Activated CD4-positive, alpha-beta T cell treated with anti-CD3 and anti-CD28 coated beads for 24 hours (primary cell): ENCODE results near the gene ZNF462.

Source experiments
- DNase-seq, 2 donors: peaks; one replicate each; pipeline ENCODE4 v3.0.0-alpha.2; 2020; ENCODE audit warnings: low read depth in 2 of 2

The ZNF462 gene

GRCh38 chr9:106927916-106928315, 65.0 kb downstream of the ZNF462 start:
- no peak for DNase-seq

DNA sequence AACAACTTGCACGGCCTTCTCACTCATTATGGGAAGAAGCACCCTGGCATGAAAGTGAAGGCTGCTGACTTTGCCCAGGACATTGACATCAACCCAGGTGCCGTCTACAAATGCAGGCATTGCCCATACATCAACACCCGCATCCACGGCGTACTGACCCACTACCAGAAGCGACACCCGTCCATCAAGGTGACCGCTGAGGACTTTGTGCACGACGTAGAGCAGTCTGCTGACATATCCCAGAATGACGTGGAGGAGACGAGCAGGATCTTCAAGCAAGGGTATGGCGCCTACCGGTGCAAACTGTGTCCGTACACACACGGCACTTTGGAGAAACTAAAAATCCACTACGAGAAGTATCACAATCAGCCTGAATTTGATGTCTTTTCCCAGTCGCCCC, 65.4 kb downstream of the ZNF462 start:
- no peak for DNase-seq

- DNase-seq = no peak
Observed at GRCh38 chr9:106929471-106930177, 66.7 kb downstream of the ZNF462 start.

DNA sequence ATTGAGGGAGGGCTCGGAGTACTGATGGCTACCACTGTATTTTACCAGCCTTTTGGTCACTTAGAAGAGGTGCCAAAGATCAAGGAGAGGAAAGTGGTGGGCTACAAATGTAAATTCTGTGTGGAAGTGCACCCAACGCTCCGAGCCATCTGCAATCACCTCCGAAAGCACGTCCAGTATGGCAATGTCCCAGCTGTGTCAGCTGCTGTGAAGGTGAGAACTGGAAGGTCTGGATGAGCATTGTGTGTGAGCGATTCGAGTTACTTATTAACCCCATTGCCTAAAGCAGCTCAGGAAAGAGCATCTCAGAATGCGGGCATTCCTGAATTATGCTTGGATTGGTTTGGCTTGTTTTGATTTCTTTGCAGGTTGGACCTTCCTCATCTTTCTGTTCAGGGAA, 67.5 kb downstream of the ZNF462 start:
- DNase-seq = no peak

DNA sequence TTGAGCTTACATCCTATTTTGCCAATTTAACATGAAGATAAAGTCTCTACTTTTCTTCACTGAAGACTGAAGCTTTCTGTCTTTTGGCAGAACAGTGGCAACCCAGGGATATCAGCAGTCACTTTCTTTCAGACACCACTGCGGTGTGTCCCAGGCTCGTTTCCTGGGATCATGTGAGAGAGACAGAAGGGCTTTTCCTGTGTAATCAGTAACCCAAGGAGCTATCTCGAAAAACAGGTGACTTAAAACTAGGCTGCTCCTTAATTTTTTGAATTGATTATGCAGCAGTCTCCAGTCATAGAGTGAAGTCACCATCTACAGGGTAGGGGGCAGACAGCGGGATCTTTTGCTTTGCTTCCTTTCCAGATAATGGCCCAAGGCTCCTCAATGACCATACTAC, 68.5 kb downstream of the ZNF462 start:
- no peak for DNase-seq

DNA sequence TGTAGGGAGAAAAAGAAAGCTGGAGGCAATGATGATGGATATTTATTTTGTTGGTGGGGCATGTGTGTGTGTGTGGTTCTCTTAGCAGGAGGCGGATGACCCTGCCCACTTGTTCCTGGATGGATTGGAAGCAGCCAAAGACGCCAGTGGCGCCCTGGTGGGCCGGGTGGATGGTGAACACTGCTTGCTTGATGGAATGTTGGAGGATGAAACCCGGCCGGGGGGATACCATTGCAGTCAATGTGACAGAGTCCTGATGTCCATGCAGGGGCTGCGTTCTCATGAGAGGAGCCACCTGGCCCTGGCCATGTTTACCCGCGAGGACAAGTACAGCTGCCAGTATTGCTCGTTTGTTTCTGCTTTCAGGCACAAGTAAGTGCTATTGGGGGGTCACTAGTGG, 69.2 kb downstream of the ZNF462 start:
- DNase-seq = no peak

DNA sequence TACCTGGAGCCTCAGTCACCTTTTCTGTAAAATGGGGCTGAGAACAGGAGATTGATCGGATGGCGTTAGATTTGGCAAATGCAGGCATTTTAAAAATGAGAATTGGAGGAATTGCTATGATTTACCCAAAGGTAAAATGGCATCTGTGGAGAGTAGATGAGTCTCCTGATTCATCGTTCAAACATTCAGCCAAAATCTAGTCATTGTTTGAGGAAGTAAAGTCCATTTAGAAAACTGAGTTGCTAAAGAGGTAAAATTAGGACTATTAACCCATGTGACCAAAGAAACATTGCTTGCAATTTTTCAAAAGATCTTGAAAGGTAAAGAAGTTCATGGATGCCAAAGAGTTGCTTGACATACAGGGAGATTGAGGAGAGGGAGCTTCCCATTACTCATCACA, 69.7 kb downstream of the ZNF462 start:
- no peak for DNase-seq

DNA sequence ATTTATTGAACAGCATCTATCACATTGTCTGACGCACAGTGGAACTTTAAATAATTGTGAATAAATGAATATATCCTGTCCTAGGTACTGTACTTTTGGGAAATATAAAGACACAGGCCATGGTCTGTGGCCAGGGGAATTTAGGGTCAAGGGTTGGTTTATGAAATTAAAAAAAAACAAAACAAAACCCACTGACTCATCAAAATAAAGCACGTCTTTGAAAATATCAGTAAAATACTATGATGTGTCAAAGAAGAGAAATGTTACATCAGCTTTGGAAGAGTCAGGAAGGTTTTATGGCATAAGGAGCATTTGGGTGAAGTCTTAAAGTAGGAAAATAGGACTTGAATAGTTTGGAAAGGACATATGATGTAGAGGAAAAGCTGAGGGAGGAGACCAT, 70.5 kb downstream of the ZNF462 start:
- DNase-seq = no peak

- no peak for DNase-seq
Observed at GRCh38 chr9:106934442-106935238, 71.7 kb downstream of the ZNF462 start.

- DNase-seq = no peak
Observed at GRCh38 chr9:106936680-106937079, 73.7 kb downstream of the ZNF462 start.

GRCh38 chr9:106941916-106942315, 79.0 kb downstream of the ZNF462 start:
- DNase-seq = no peak

DNA sequence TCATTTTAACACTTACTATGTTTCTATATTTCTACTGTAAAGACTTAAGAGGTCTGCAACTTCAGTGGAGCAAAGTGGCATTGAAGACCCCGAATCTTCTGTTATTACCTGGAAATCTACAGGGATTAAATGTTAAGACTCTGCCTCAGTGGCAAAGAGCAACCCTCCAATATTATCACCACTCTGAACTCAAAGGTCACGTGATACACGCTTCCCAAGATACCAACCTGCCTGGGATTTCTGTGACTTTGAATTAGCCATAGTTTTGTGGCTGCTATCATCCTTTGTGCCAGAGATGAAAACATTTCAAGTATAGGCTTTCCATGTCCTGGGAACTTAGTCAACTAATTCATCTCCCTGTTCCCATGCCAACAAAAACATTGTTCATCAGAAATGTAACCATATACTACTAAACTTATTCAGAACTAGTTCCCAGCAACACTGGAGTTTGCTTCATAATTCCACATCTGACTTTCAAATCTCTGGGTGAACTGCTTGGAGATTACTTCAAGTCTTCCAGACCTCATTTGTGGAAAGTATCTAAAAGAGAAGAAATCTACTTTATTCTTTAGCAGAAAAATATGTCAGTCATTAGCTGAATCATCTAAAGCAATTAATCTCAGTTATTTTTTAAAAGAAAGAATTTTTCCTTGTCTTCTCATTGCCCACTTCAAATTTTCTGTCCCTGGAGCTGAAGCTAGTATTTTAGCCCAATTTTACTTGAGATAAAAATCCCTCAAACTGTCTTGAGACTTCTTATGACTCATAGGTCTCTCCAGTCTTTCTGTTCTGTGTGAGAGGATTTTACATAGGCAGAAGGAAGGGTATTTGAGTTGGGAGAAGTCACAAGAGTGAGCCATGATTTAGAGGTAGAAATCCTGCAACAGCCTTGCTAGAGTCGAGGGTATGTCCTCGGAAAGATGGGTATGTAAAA, 83.0 kb downstream of the ZNF462 start:
- no peak for DNase-seq

GRCh38 chr9:106947106-106947900, 84.3 kb downstream of the ZNF462 start:
- no peak for DNase-seq

GRCh38 chr9:106953174-106953573, 90.2 kb downstream of the ZNF462 start:
- DNase-seq = no peak

GRCh38 chr9:106954558-106954957, 91.6 kb downstream of the ZNF462 start:
- DNase-seq = no peak

DNA sequence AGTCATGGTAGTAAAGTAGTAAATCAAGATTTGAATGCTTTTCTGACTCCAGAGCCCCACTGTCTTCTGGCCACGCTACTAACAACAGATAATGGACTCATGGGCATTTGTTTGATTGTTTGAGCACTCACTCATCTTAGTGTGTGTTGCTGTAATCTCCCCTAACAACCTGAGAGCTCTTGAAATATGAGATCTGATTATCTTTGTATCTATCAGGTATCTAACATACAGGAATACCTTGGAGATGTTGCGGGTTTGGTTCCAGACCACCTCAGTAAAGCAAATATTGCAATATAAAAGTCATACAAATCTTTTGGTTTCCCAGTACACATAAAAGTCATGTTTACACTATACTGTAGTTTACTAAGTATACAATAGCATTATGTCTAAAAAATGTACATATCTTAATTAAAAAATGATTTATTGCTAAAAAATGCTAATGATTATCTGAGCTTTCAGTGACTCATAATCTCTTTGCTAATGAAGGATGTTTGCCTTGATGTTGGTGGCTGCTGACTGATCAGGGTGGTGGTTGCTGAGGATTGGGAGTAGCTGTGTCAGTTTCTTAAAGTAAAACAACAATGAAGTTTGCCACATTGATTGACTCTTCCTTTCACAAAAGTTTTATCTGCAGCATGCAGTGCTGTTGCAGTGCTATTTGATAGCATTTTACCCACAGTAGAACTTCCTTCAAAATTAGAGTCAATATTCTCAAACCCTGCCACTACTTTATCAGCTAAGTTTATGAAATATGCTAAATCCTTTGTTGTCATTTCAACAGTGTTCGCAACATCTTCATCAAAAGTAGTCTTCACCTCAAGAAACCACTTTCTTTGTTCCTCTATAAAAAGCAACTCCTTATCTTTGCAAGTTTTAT, 92.2 kb downstream of the ZNF462 start:
- no peak for DNase-seq

GRCh38 chr9:106956971-106957370, 94.0 kb downstream of the ZNF462 start:
- DNase-seq = no peak

DNA sequence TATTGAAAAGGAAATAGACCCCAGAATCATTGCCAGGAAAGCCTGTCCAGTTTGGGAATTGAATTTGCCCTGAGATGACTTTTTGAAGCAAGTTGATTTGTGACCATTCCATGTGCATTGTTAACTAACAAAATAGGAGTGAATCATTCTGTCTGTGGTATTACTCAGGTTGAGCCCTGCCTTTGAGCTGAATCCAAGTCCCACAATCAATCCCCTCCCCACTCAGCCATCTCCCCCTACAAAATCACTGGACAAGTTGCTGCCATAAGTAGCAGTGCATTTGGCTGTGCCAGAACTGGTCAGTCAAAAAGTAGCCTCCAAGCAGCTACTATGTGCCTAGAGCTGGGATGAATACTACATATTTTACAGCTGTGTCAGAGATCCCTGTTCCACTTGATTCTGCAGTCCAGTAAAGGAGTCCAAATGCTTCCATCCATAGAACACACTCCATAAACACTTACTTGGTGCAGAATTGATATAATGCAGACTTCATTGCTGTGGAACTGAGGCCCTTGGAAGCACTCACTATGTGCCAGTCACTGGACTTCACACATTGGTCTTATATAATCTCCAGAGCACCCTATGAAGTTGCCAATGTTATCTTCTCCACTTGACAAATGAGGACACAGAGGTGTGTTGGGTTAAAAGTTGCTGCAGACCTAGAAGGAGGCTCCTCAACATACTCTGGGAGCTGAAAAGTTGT, 96.1 kb downstream of the ZNF462 start:
- DNase-seq = no peak

GRCh38 chr9:106960258-106960657, 97.3 kb downstream of the ZNF462 start:
- DNase-seq = no peak

- DNase-seq = no peak
Observed at GRCh38 chr9:106961623-106962022, 98.7 kb downstream of the ZNF462 start.
